Measurements from ENCODE around the gene CDT1. TPM values are rescaled to one million over a fixed set of nuclear protein-coding genes. Genes with fewer than 3 reads are reported as not detected.
"Not testable (repeated sequence)": the region's sequence is repeated elsewhere in the genome, so short reads cannot be mapped to it uniquely, and the experiment has no call there.

CDT1 gene
- total and polyA plus RNA-seq, 2 experiments from 2014 or later, result 32.6 to 187 TPM

DNA sequence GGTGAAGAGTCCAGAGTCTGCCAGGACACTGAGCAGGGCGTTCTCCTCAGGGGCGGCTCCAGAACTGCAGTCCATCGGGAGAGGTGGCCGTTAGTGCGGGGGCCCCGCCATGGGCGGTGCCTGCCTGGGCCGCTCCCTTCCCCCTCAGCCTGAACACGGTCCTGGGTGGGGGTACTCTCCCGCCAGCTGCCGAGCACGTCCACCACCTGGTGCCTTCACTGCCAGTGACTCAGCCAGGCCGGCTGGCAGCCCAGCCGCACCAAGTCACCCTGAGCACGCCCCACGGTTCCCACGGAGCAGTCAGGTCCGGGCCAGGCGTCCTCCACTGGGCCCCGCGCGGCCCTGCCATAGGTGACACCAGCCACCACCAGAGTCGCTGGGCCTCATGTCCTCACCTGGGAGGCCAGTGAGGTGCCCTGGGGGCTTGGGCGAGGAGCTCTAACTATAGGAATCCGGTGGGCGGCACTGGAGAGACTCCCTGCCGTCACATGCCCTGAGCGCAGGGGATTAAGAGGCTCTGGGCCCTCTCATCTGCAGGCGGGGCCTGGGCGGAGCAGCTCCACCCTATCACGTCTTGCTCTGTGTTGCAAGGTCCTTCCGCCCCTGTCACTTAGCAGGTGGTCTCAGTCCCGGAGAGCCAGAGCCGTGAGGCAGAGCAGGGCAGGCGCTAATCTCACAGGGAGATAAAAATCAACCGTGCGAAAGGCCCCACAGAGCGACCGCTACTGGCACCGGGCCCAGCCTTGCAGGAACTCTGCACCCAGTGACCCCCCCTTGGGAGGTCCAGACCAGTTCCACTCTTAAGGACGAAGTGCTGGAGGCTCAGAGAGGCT is 32.9 kb upstream of the CDT1 start:
- TF ChIP-seq POLR2AphosphoS5 (IDR thresholded peaks at IDR 0.05; ENCODE audit: low read depth), result 0 out of 2 replicates have a peak, but pooled peaks have one; percentile 3
- TF ChIP-seq, protein P1, sequence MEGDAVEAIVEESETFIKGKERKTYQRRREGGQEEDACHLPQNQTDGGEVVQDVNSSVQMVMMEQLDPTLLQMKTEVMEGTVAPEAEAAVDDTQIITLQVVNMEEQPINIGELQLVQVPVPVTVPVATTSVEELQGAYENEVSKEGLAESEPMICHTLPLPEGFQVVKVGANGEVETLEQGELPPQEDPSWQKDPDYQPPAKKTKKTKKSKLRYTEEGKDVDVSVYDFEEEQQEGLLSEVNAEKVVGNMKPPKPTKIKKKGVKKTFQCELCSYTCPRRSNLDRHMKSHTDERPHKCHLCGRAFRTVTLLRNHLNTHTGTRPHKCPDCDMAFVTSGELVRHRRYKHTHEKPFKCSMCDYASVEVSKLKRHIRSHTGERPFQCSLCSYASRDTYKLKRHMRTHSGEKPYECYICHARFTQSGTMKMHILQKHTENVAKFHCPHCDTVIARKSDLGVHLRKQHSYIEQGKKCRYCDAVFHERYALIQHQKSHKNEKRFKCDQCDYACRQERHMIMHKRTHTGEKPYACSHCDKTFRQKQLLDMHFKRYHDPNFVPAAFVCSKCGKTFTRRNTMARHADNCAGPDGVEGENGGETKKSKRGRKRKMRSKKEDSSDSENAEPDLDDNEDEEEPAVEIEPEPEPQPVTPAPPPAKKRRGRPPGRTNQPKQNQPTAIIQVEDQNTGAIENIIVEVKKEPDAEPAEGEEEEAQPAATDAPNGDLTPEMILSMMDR (conservative IDR thresholded peaks at IDR 0.05; ENCODE audit: low read depth in 2 of 2), result no peak
- peak overlapping the region; percentile 26; the same call in 1 of the 2 replicates for H3K4me2 ChIP-seq
- no peak overlapping the region for H3K27ac Mint-ChIP-seq
- no peaks in the 10 kb centered on the region; the same call in 2 of the 3 replicates for H3K9me3 Mint-ChIP-seq
- peaks cover 39% of the 10 kb centered on the region for H3K4me1 Mint-ChIP-seq
- peaks cover 37% of the 10 kb centered on the region for H3K4me1 ChIP-seq (ENCODE audit: insufficient read depth)
- peaks cover 20% of the 10 kb centered on the region for H3K27me3 Mint-ChIP-seq (ENCODE audit: insufficient read depth, low read depth, poor library complexity)
- H3K27ac ChIP-seq (ENCODE audit: low read depth), result no peak overlapping the region
- H3K27me3 ChIP-seq (ENCODE audit: insufficient read depth), result no peaks in the 10 kb centered on the region
- no peaks in the 10 kb centered on the region for H4K20me1 ChIP-seq (replicated peaks; ENCODE audit: insufficient read depth)
- H2AFZ ChIP-seq, result no peak overlapping the region
- peaks cover 13% of the 10 kb centered on the region; the same call in 1 of the 2 replicates for H3F3A ChIP-seq (replicated peaks; ENCODE audit: low read depth)
- ATAC-seq (peak; percentile 68), DNase-seq (ENCODE audit: low spot score) (peak; percentile 70)
- H3K79me2 ChIP-seq (replicated peaks; ENCODE audit: insufficient read depth), result peaks cover 52% of the 10 kb centered on the region
- H3K9me2 ChIP-seq (ENCODE audit: insufficient read depth), result no peaks in the 10 kb centered on the region
- no peak overlapping the region for H3K4me3 ChIP-seq
- no peaks in the 10 kb centered on the region for H3K36me3 Mint-ChIP-seq (ENCODE audit: low read depth)
- H3K4me3 Mint-ChIP-seq, result no peak overlapping the region
- no peaks in the 10 kb centered on the region for H3K36me3 ChIP-seq (ENCODE audit: insufficient read depth)

DNA sequence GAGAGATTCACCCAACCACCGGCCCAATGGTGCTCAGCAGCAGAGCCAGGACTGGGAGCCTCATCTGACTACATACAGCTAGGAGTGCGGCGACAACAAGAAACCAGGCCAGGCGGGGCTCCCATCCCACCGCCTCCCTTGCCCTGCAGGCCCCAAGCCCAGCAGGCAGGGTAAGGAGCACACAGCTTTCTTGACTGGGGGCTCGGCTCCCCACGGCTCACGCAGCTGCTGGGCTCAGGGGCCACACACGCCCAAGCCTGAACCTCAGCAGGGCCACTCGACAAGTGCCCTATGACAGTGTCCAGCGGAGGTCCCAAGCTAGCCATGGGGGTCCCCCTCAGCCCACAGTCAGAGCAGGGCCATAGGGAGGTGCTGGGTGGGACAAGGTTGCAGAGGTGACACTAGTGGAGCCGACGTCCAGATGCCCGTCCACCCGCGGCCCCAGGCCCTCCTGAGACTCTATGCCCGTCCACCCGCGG is 32.3 kb upstream of the CDT1 start:
- Mint-ChIP-seq H3K27me3 (ENCODE audit: insufficient read depth, low read depth, poor library complexity) (peaks cover 23% of the 10 kb centered on the region), H3K4me1 (peaks cover 35% of the 10 kb centered on the region), H3K27ac (no peak overlapping the region), H3K36me3 (ENCODE audit: low read depth) (no peaks in the 10 kb centered on the region), H3K9me3 (no peaks in the 10 kb centered on the region; the same call in 2 of the 3 replicates), H3K4me3 (no peak overlapping the region)
- Histone ChIP-seq H3F3A (replicated peaks; ENCODE audit: low read depth) (peaks cover 13% of the 10 kb centered on the region; the same call in 1 of the 2 replicates), H4K20me1 (replicated peaks; ENCODE audit: insufficient read depth) (no peaks in the 10 kb centered on the region), H3K9me2 (ENCODE audit: insufficient read depth) (no peaks in the 10 kb centered on the region), H3K4me1 (ENCODE audit: insufficient read depth) (peaks cover 37% of the 10 kb centered on the region), H3K4me2 (0 out of 2 replicates have a peak overlapping the region, but pooled peaks have one; percentile 26), H3K27ac (ENCODE audit: low read depth) (no peak overlapping the region), H3K4me3 (no peak overlapping the region), H3K36me3 (ENCODE audit: insufficient read depth) (no peaks in the 10 kb centered on the region), H3K27me3 (ENCODE audit: insufficient read depth) (no peaks in the 10 kb centered on the region), H2AFZ (no peak overlapping the region), H3K79me2 (replicated peaks; ENCODE audit: insufficient read depth) (peaks cover 48% of the 10 kb centered on the region)
- TF ChIP-seq EZH2 (IDR thresholded peaks at IDR 0.05; ENCODE audit: low read depth, unreplicated experiment) (no peak), ZNF331 (CRISPR knock-in tag; IDR thresholded peaks at IDR 0.05; ENCODE audit: low read depth) (no peak), STAT1 (IDR thresholded peaks at IDR 0.05; ENCODE audit: unreplicated experiment) (no peak), NANOG (IDR thresholded peaks at IDR 0.05; ENCODE audit: borderline replicate concordance) (no peak)
- TF ChIP-seq, protein P2, sequence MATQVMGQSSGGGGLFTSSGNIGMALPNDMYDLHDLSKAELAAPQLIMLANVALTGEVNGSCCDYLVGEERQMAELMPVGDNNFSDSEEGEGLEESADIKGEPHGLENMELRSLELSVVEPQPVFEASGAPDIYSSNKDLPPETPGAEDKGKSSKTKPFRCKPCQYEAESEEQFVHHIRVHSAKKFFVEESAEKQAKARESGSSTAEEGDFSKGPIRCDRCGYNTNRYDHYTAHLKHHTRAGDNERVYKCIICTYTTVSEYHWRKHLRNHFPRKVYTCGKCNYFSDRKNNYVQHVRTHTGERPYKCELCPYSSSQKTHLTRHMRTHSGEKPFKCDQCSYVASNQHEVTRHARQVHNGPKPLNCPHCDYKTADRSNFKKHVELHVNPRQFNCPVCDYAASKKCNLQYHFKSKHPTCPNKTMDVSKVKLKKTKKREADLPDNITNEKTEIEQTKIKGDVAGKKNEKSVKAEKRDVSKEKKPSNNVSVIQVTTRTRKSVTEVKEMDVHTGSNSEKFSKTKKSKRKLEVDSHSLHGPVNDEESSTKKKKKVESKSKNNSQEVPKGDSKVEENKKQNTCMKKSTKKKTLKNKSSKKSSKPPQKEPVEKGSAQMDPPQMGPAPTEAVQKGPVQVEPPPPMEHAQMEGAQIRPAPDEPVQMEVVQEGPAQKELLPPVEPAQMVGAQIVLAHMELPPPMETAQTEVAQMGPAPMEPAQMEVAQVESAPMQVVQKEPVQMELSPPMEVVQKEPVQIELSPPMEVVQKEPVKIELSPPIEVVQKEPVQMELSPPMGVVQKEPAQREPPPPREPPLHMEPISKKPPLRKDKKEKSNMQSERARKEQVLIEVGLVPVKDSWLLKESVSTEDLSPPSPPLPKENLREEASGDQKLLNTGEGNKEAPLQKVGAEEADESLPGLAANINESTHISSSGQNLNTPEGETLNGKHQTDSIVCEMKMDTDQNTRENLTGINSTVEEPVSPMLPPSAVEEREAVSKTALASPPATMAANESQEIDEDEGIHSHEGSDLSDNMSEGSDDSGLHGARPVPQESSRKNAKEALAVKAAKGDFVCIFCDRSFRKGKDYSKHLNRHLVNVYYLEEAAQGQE (IDR thresholded peaks at IDR 0.05; ENCODE audit: unreplicated experiment), result no peak
- TF ChIP-seq, protein P1 (conservative IDR thresholded peaks at IDR 0.05; ENCODE audit: low read depth in 2 of 2), result no peak
- TF ChIP-seq, protein P3, sequence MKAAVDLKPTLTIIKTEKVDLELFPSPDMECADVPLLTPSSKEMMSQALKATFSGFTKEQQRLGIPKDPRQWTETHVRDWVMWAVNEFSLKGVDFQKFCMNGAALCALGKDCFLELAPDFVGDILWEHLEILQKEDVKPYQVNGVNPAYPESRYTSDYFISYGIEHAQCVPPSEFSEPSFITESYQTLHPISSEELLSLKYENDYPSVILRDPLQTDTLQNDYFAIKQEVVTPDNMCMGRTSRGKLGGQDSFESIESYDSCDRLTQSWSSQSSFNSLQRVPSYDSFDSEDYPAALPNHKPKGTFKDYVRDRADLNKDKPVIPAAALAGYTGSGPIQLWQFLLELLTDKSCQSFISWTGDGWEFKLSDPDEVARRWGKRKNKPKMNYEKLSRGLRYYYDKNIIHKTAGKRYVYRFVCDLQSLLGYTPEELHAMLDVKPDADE (IDR thresholded peaks at IDR 0.05), result no peak
- ATAC-seq, result no peak
- DNase-seq (ENCODE audit: low spot score), result no peak

DNA sequence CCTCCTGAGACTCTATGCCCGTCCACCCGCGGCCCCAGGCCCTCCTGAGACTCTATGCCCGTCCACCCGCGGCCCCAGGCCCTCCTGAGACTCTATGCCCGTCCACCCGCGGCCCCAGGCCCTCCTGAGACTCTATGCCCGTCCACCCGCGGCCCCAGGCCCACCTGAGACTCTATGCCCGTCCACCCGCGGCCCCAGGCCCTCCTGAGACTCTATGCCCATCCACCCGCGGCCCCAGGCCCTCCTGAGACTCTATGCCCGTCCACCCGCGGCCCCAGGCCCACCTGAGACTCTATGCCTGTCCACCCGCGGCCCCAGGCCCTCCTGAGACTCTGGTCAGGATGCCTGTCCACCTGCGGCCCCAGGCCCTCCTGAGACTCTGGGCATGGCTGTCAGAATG is 31.8 kb upstream of the CDT1 start:
- not testable (repeated sequence) for ATAC-seq, H3K4me2 ChIP-seq
- peaks cover 35% of the 10 kb centered on the region for H3K4me1 Mint-ChIP-seq

More for the DNA sequence above, 31.8 kb upstream of the CDT1 start:
- H3K4me1 ChIP-seq (ENCODE audit: insufficient read depth), result peaks cover 37% of the 10 kb centered on the region
- not testable (repeated sequence) for H3K9me2 ChIP-seq (ENCODE audit: insufficient read depth); H3K4me3 ChIP-seq; H3K36me3 Mint-ChIP-seq (ENCODE audit: low read depth); H3K27ac ChIP-seq (ENCODE audit: low read depth); H4K20me1 ChIP-seq (replicated peaks; ENCODE audit: insufficient read depth); H3K36me3 ChIP-seq (ENCODE audit: insufficient read depth); H3K27me3 ChIP-seq (ENCODE audit: insufficient read depth); H3K4me3 Mint-ChIP-seq; H2AFZ ChIP-seq; H3K9me3 Mint-ChIP-seq; H3K27ac Mint-ChIP-seq; DNase-seq (ENCODE audit: low spot score)
- peaks cover 45% of the 10 kb centered on the region for H3K79me2 ChIP-seq (replicated peaks; ENCODE audit: insufficient read depth)
- H3F3A ChIP-seq (replicated peaks; ENCODE audit: low read depth), result peaks cover 12% of the 10 kb centered on the region; the same call in 1 of the 2 replicates
- peaks cover 25% of the 10 kb centered on the region for H3K27me3 Mint-ChIP-seq (ENCODE audit: insufficient read depth, low read depth, poor library complexity)
